KOPT-K1 (cell line): ENCODE measurements around the gene MTA3.
"Not testable (repeated sequence)": the region's sequence is repeated elsewhere in the genome, so short reads cannot be mapped to it uniquely, and the experiment has no call there.

Source experiments
- H3K27ac ChIP-seq: fragments of 200-600 bp; sonication (generic); 2 replicates; pipeline ENCODE4 v1.5.1; 2016; ENCODE audit warnings: antibody characterized with exemption, mild to moderate bottlenecking, low read depth, low read length; ENCODE audit not compliant: poor library complexity, severe bottlenecking
- H3K36me3 ChIP-seq: fragments of 200-600 bp; sonication (generic); 2 replicates; pipeline ENCODE4 v1.5.1; 2017; ENCODE audit warnings: antibody characterized with exemption, mild to moderate bottlenecking, low read length, moderate library complexity; ENCODE audit not compliant: insufficient read depth
- H3K9me3 ChIP-seq: fragments of 200-600 bp; sonication (generic); 2 replicates; pipeline ENCODE4 v1.5.1; 2017; ENCODE audit warnings: antibody characterized with exemption, low read length, mild to moderate bottlenecking; ENCODE audit not compliant: insufficient read depth, poor library complexity, severe bottlenecking

MTA3 gene

GRCh38 chr2:42618116-42618515 is 49.7 kb downstream of the MTA3 start:
- Histone ChIP-seq H3K36me3 (peaks cover 88% of the 10 kb centered on the region), H3K9me3 (peaks cover 11% of the 10 kb centered on the region)

GRCh38 chr2:42618972-42619371 is 50.5 kb downstream of the MTA3 start:
- Histone ChIP-seq H3K36me3 (peaks cover 87% of the 10 kb centered on the region), H3K9me3 (peaks cover 11% of the 10 kb centered on the region), H3K27ac (no peak overlapping the region)

More at GRCh38 chr2:42618116-42618515, 49.7 kb downstream of the MTA3 start:
- no peak overlapping the region for H3K27ac ChIP-seq

DNA sequence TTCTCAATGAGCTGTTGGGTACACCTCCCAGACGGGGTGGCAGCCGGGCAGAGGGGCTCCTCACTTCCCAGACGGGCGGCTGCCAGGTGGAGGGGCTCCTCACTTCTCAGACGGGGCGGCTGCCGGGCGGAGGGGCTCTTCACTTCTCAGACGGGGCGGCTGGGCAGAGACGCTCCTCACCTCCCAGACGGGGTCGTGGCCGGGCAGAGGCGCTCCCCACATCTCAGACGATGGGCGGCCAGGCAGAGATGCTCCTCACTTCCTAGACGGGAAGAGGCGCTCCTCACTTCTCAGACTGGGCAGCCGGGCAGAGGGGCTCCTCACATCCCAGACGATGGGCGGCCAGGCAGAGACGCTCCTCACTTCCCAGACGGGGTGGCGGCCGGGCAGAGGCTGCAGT is 53.2 kb downstream of the MTA3 start:
- Histone ChIP-seq H3K9me3 (peaks cover 11% of the 10 kb centered on the region), H3K36me3 (peaks cover 67% of the 10 kb centered on the region)
- H3K27ac ChIP-seq = not testable (repeated sequence)

GRCh38 chr2:42622943-42623676 is 54.7 kb downstream of the MTA3 start:
- Histone ChIP-seq H3K9me3 (peaks cover 11% of the 10 kb centered on the region), H3K36me3 (peaks cover 57% of the 10 kb centered on the region), H3K27ac (no peak overlapping the region)

DNA sequence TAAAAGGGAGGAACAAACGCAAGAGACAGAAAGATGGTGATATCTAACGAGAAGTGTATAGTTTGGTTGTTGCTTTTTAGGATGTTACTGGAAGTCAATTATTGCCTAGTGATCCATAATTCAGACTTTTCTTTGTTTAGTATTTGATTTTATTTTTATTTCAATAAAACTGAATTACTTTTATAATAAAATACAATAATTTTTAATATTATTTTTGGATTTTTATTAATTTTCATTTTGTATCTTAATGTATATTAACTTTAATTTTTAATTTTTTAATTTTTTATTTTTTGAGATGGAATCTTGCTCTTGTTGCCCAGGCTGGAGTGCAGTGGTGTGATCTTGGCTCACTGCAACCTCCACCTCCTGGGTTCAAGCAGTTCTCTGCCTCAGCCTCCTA is 55.6 kb downstream of the MTA3 start:
- Histone ChIP-seq H3K36me3 (peaks cover 52% of the 10 kb centered on the region), H3K27ac (no peak overlapping the region), H3K9me3 (peaks cover 11% of the 10 kb centered on the region)

GRCh38 chr2:42628024-42628423 is 59.6 kb downstream of the MTA3 start:
- not testable (repeated sequence) for H3K27ac ChIP-seq

DNA sequence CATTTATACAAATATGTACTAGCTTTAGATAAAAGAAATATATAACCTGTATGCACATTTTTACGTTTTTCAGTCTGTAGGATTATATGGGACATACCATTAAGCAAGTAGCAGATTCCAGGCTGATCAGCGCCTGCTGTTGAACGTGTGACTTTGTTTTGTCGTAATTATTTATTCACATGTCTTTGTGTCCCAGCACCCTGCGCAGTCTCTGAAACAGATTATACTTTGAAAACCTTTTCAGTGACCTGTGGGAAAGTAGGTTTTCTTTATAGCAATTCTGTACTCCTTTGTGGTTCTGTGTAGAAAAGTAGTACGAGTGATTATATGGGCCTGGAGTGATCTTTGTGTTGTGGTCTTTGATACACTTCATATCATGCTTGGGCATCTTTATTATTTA is 68.5 kb downstream of the MTA3 start:
- H3K36me3 ChIP-seq = peaks cover 36% of the 10 kb centered on the region
- H3K27ac ChIP-seq = peak overlapping the region; percentile 92
- peaks cover 3% of the 10 kb centered on the region for H3K9me3 ChIP-seq

More at GRCh38 chr2:42628024-42628423, 59.6 kb downstream of the MTA3 start:
- peaks cover 42% of the 10 kb centered on the region for H3K36me3 ChIP-seq
- H3K9me3 ChIP-seq = not testable (repeated sequence)

- H3K27ac ChIP-seq = peak overlapping the region; percentile 92
- peaks cover 26% of the 10 kb centered on the region for H3K36me3 ChIP-seq
- H3K9me3 ChIP-seq = peaks cover 3% of the 10 kb centered on the region
These were observed 69.8 kb downstream of the MTA3 start for GRCh38 chr2:42638080-42638784.

DNA sequence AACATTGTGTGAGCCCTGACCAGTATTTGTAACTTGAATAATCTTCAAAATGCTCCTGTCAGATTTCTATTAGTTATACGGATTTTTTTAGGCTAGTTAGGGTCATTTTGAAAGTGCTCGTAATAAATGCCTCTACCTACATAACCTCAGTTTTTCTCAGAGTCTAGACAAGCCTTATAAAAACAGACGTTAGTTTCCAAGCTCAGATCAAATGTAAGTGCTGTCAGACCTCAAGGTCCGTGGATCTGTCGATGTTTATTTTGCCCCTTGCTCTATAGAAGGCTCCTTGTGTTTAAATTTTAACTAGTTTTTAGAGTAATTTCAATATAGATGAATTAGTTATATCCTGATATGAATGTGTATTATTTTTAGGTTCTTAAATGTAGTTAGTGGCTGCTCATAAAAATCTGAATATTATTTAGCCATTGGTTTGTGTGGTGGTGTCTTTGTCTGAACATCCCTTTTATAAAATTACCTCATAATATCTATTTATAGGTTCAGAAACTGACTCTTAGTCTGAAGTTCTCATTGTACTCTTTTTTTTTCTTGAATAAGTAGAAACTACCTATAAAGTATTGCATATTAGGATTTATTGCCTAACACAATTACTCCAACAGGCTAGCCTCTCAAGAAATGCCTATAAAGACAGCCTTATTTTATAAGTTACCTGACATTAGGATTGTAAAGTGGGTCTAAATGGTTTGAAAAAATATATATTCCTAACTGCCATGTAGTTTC is 71.1 kb downstream of the MTA3 start:
- Histone ChIP-seq H3K9me3 (no peaks in the 10 kb centered on the region), H3K27ac (peak overlapping the region; percentile 92), H3K36me3 (peaks cover 26% of the 10 kb centered on the region)

GRCh38 chr2:42640261-42640660 is 71.8 kb downstream of the MTA3 start:
- H3K27ac ChIP-seq = peak overlapping the region; percentile 92
- no peaks in the 10 kb centered on the region for H3K9me3 ChIP-seq
- H3K36me3 ChIP-seq = peaks cover 30% of the 10 kb centered on the region

DNA sequence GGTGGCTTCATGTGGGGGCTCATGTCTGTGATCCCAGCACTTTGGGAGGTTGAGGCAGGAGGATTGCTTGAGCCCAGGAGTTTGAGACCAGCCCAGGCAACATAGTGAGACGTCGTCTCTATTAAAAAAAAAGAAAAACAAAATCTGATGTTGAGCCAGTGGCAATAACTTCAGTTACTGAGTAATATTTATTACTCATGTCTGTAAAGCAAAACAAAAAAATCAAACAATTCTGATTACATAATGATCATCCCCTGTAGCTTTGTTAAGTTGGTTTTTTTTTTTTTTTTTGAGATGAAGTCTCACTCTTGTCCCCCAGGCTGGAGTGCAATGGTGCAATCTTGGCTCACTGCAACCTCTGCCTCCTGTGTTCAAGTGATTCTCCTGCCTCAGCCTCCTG is 73.9 kb downstream of the MTA3 start:
- H3K36me3 ChIP-seq = peaks cover 42% of the 10 kb centered on the region
- H3K9me3 ChIP-seq = not testable (repeated sequence)
- H3K27ac ChIP-seq = peak overlapping the region; percentile 98

GRCh38 chr2:42645551-42645950 is 77.1 kb downstream of the MTA3 start:
- H3K9me3 ChIP-seq = peaks cover 8% of the 10 kb centered on the region
- peak overlapping the region; percentile 98 for H3K27ac ChIP-seq
- H3K36me3 ChIP-seq = peaks cover 50% of the 10 kb centered on the region

DNA sequence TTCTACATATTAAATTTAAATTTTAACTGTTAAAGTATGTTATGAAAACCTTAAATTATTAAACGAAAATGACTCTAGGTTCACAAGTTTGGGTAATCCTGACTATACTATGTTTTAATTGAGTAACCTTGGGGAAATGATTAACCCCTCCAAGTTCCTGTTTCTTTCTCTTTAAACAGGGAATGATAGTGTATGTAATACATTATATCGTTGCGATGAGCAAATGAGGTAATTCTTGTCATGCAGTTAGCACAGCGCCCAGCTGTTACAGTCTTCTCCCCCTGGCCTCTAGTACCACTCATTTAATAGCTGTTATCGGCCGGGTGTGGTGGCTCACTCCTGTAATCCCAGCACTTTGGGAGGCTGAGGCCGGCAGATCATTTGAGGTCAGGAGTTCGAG is 80.4 kb downstream of the MTA3 start:
- H3K36me3 ChIP-seq = peaks cover 38% of the 10 kb centered on the region
- H3K9me3 ChIP-seq = peaks cover 8% of the 10 kb centered on the region
- H3K27ac ChIP-seq = peak overlapping the region; percentile 98

GRCh38 chr2:42651057-42651456 is 82.6 kb downstream of the MTA3 start:
- peaks cover 2% of the 10 kb centered on the region for H3K9me3 ChIP-seq
- H3K36me3 ChIP-seq = peaks cover 27% of the 10 kb centered on the region
- peak overlapping the region; percentile 98 for H3K27ac ChIP-seq

DNA sequence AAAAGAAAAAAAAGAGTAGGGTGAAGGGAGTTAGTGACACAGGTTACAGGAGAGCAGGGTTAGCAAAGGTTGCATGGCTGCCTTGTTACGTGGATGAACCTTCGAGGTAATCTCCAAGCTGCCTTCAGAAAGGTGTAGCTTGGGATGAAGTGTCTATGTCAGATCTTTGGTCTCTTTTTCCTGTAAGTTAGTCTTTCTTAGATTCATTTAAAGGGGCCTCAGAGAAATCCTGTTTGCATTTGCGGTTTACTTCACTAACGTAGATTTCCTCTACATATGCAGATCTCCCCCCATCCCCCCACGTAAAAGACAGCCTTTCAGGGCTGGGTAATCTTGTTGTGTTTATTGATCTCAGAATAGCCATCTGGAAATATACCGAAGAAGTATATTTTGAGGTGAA is 83.7 kb downstream of the MTA3 start:
- peaks cover 25% of the 10 kb centered on the region for H3K36me3 ChIP-seq
- H3K9me3 ChIP-seq = no peaks in the 10 kb centered on the region
- H3K27ac ChIP-seq = peak overlapping the region; percentile 98
